Measurements from ENCODE around the gene SLC15A3. TPM values are rescaled to one million over a fixed set of nuclear protein-coding genes. Genes with fewer than 3 reads are reported as not detected.
"Not testable (repeated sequence)": the region's sequence is repeated elsewhere in the genome, so short reads cannot be mapped to it uniquely, and the experiment has no call there.

SLC15A3 gene
- polyA plus RNA-seq, 1 experiment, result 4.8 TPM

GRCh38 chr11:60912223-60912850, 39.6 kb downstream of the SLC15A3 start:
- Histone ChIP-seq H3K27me3 (ENCODE audit: control insufficient read depth, insufficient read depth, low read length) (peaks cover 5% of the 10 kb centered on the region), H3K9me3 (ENCODE audit: control insufficient read depth, insufficient read depth, low read length) (no peaks in the 10 kb centered on the region; the same call in 1 of the 2 replicates), H3K4me3 (ENCODE audit: low read depth, low read length) (no peak overlapping the region), H3K27ac (ENCODE audit: low read depth, low read length) (no peak overlapping the region)
- ChIA-PET CTCF (interaction anchor here (0.7 to 4.7 kb wide), 4 partner anchors 13 to 81 kb away, joined by 4 to 35 read pairs (median 11); no protein-coding TSS in a partner anchor), POLR2A (no interaction called here)
- DNase-seq (ENCODE audit: low read depth, low spot score), result no peak
- TF ChIP-seq CTCF (IDR thresholded peaks at IDR 0.05; ENCODE audit: low read depth, low read length), result no peak

DNA sequence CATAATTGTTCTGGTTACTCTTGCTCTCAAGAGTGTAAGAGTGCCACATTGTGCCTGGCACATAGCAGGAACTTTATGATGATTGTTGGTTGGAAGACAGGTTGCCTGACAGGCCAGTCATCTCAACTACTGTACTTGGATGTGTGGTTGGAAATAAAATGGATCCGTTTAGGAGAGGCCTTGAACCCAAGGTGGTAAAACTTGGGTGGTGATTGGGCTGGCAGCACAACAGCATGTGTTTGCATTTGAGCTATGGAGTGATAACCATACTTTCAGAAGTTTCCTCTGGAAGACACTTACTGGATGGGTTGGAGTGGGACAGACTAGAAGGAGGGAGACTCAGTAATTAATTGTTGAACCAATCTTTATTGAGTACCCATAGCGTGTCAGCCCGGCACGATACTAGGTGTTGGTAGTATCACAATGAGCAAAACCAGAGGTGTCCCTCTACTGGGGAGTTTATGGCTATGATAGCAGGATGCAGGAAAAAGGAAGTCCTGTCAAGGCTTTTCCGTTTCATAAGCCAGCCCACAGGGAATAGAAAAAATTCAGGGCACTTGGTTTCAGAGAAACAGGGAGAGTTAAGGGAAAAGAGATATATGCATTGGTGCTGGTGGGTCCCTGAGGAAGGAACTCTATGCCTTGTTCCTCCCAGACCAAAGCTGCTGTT, 41.1 kb downstream of the SLC15A3 start:
- Histone ChIP-seq H3K9me3 (ENCODE audit: control insufficient read depth, insufficient read depth, low read length) (no peaks in the 10 kb centered on the region; the same call in 1 of the 2 replicates), H3K27me3 (ENCODE audit: control insufficient read depth, insufficient read depth, low read length) (peaks cover 5% of the 10 kb centered on the region), H3K4me3 (ENCODE audit: low read depth, low read length) (no peak overlapping the region), H3K27ac (ENCODE audit: low read depth, low read length) (no peak overlapping the region)
- CTCF ChIA-PET, result interaction anchor here (0.7 kb wide), 1 partner anchor 12 kb away, joined by 5 read pairs; no protein-coding TSS in a partner anchor
- POLR2A ChIA-PET, result no interaction called here
- no peak for TF ChIP-seq CTCF (IDR thresholded peaks at IDR 0.05; ENCODE audit: low read depth, low read length)
- no peak for DNase-seq (ENCODE audit: low read depth, low spot score)

DNA sequence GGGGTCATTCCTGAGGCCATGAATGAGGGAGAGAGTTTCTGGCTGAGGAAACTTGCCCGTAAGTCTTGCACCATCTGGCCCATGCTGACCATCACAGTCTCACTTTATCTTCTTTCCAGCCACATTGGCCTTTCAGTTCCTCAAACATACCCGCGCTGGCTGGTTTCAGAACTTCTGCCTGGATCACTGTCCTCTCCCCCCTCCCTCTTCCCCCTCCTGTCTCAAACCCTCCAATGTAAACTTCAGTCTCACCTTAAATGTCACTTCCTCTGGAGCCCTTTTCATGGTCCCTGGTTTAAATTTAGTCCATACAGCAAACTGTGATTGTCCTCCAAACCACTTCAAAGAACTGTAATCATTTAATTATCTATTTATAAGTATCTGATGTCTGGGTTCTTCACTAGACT, 41.7 kb downstream of the SLC15A3 start:
- ChIA-PET POLR2A (no interaction called here), CTCF (no interaction called here)
- no peak overlapping the region for H3K27ac ChIP-seq (ENCODE audit: low read depth, low read length)
- no peak for TF ChIP-seq CTCF (IDR thresholded peaks at IDR 0.05; ENCODE audit: low read depth, low read length)
- no peaks in the 10 kb centered on the region; the same call in 1 of the 2 replicates for H3K9me3 ChIP-seq (ENCODE audit: control insufficient read depth, insufficient read depth, low read length)
- H3K4me3 ChIP-seq (ENCODE audit: low read depth, low read length), result no peak overlapping the region
- no peak for DNase-seq (ENCODE audit: low read depth, low spot score)
- H3K27me3 ChIP-seq (ENCODE audit: control insufficient read depth, insufficient read depth, low read length), result peaks cover 5% of the 10 kb centered on the region

DNA sequence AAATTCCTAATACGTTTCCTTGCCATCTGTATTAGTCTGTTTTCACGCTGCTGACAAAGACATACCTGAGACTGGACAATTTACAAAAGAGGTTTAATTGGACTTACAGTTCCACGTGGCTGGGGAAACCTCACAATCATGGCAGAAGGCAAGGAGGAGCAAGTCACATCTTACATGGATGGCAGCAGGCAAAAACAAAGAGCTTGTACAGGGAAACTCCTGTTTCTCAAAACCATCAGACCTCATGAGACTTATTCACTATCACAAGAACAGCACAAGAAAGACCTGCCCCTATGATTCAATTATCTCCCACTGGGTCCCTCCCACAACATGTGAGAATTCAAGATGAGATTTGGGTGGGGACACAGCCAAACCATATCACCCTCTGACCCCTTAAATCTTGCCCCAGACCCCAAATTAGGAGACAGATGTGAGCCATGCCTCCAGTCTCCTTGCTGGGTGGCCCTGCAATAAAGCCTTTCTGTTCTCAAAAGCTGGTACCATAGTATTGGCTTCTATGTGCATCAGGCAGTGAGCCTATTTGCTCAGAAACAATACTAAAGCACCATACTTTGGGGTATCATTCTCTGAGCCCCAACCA, 42.2 kb downstream of the SLC15A3 start:
- H3K4me3 ChIP-seq (ENCODE audit: low read depth, low read length); H3K27me3 ChIP-seq (ENCODE audit: control insufficient read depth, insufficient read depth, low read length); H3K9me3 ChIP-seq (ENCODE audit: control insufficient read depth, insufficient read depth, low read length); DNase-seq (ENCODE audit: low read depth, low spot score); H3K27ac ChIP-seq (ENCODE audit: low read depth, low read length); POLR2A ChIA-PET: not testable (repeated sequence)
- CTCF ChIA-PET, result interaction anchor here (2.7 kb wide), 1 partner anchor 10 kb away, joined by 17 read pairs; no protein-coding TSS in a partner anchor

- Histone ChIP-seq H3K27ac (ENCODE audit: low read depth, low read length) (no peak overlapping the region), H3K9me3 (ENCODE audit: control insufficient read depth, insufficient read depth, low read length) (no peaks in the 10 kb centered on the region; the same call in 1 of the 2 replicates), H3K27me3 (ENCODE audit: control insufficient read depth, insufficient read depth, low read length) (peaks cover 5% of the 10 kb centered on the region), H3K4me3 (ENCODE audit: low read depth, low read length) (no peak overlapping the region)
- ChIA-PET POLR2A (no interaction called here), CTCF (interaction anchor here (2.7 kb wide), 1 partner anchor 9 kb away, joined by 17 read pairs; no protein-coding TSS in a partner anchor)
- DNase-seq (ENCODE audit: low read depth, low spot score), result no peak
- TF ChIP-seq CTCF (IDR thresholded peaks at IDR 0.05; ENCODE audit: low read depth, low read length), result no peak
Observed at GRCh38 chr11:60908803-60909202, 43.2 kb downstream of the SLC15A3 start.
